KOPT-K1 (cell line): ENCODE results near the gene OSBPL2.

Source experiments
- H3K27ac ChIP-seq: fragments of 200-600 bp; sonication (generic); 2 replicates; pipeline ENCODE4 v1.5.1; 2016; ENCODE audit warnings: antibody characterized with exemption, mild to moderate bottlenecking, low read depth, low read length; ENCODE audit not compliant: poor library complexity, severe bottlenecking
- H3K36me3 ChIP-seq: fragments of 200-600 bp; sonication (generic); 2 replicates; pipeline ENCODE4 v1.5.1; 2017; ENCODE audit warnings: antibody characterized with exemption, mild to moderate bottlenecking, low read length, moderate library complexity; ENCODE audit not compliant: insufficient read depth
- H3K9me3 ChIP-seq: fragments of 200-600 bp; sonication (generic); 2 replicates; pipeline ENCODE4 v1.5.1; 2017; ENCODE audit warnings: antibody characterized with exemption, low read length, mild to moderate bottlenecking; ENCODE audit not compliant: insufficient read depth, poor library complexity, severe bottlenecking

OSBPL2 gene

DNA sequence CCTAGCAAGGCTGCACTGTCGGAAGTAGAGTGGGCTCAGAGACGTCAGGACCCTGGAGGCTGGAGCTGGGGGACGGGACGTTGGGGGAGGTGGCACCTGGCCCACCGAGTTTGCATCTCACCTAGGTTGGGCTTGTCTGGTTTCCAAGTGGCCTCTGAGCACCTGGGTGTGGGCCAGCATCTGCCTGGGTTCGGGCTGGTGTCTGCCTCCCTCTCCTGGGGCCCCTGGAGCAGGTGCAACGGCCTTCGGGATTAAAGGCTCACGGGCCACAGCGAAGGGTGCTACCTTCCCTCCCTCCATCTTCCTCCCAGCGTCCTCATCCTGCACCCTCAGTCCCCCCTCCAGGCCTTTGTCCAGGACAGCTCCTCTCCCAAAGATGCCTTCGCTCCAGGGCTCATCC lies 24.3 kb upstream of the OSBPL2 start:
- H3K36me3 ChIP-seq: no peaks in the 10 kb centered on the region
- H3K27ac ChIP-seq: no peak overlapping the region
- no peaks in the 10 kb centered on the region for H3K9me3 ChIP-seq

DNA sequence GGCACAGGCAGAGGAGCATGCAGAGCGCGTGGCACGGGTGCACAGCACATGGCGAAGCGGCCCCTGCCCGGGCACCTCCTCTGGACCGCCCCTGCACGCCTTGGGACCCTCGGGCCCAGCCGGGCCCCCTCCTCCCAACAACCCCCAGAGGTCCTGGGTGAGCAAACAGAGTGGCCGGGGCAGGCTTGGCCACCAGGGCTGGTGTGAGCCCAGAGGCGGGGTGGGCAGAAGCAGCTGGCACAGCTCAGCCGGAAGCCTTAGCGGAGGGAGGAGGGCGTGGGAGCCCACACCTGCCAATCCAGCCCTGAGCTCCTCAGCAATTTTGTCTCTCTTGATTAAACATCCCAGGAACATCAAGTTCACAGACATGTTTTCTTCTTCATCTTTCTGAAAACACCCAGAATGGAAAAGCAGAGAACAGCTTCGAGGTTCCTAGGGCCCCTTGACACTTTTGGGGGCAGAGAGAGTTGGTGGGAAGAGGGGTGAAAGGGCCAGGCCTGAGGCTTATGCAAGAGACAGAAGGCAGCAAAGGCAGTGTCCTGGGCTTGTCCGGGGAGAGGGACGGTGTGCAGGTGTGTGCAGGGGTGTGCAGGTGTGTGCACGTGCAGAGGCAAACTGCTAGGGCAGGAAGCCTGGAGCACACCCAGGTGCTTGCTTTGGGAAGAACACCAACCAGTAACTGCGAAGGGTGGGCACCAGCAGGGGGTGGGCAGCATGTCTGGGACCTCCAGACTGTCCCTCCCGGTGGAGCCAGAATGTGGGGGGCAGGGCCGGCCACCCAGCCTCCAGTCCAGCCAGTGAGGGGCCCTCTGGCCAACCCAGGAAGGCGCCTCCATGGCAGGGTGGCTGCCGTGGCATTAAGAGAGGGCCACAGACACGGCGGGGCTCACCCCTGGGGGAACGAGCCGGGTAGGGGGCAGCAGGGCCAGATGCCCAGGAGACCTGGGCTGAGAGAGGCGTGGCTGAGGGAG lies 23.0 kb upstream of the OSBPL2 start:
- H3K27ac ChIP-seq: no peak overlapping the region
- no peaks in the 10 kb centered on the region for H3K9me3 ChIP-seq
- no peaks in the 10 kb centered on the region for H3K36me3 ChIP-seq

DNA sequence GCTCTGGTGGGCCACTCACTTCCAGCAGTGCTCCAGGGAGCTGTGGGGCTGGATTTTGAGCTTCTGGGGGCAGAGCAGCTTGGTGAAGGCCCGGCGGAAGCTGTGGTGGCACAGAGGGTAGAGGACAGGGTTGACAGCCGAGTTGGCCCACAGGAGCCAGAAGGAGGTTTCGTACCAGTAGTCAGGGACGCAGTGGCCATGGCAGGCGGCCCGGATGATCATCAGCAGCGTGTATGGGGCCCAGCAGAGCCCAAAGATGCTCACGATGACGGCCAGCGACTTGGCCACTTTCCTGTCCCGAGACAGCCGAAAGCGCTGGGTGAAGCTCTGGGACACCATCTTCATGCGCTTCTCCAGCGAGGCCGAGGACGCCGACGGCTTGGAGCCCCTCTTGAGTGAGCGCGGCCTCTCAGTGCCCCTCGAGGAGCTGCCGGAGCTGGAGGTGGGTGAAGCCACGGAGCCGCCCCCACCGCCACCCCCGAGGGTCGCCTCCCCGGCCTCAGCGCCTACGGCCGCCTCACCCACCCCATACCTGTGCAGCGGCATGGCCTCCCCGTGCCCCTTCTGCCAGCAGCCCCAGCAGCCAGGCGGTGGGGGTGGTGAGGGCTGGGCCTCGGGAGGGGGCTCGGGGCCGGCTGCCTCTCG lies 22.2 kb upstream of the OSBPL2 start:
- H3K27ac ChIP-seq: no peak overlapping the region
- no peaks in the 10 kb centered on the region for H3K9me3 ChIP-seq
- no peaks in the 10 kb centered on the region for H3K36me3 ChIP-seq

DNA sequence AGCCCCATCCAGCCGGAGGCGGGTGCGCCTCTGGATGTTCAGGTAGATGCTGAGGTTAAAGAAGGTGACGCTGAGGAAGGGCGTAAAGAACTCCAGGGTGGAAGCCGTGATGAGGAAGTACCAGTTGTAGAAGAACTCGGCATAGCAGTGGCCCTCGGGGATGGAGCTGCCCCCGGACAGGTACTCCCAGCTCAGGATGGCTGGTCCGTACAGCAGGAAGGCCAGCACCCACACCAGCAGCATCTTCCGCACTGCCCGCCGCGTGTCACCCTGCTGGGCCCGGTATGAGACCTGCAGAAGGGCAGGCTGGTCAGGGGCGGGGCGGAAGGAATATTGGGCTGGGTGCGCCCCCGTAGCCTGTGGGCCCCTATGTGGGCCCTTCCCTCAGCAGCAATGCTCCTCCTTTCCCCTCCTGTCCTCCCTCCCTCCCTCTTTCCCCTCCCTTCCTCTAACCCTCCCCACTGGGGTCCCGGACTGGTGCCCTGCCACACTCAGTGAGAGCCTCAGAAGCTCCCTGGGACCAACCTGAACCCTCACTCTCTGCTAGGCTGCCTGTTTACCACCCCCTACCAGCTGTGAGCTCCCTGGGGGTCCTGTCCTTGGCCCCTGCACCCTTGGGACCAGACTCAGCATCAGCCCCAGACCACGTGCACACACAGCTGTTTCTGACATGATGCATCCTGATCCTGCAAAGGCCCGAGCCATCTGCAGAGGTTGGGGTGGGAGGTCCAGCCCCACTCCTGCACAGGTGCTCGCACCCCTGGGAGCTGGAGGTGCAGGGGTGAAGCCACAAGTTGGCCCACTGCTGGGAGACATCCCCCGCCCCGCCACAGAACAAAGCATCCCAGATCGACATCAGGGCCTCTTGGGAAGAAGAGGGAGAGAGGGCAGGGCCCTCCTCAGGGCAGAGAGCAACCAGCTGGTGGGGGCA lies 21.4 kb upstream of the OSBPL2 start:
- H3K27ac ChIP-seq: no peak overlapping the region

DNA sequence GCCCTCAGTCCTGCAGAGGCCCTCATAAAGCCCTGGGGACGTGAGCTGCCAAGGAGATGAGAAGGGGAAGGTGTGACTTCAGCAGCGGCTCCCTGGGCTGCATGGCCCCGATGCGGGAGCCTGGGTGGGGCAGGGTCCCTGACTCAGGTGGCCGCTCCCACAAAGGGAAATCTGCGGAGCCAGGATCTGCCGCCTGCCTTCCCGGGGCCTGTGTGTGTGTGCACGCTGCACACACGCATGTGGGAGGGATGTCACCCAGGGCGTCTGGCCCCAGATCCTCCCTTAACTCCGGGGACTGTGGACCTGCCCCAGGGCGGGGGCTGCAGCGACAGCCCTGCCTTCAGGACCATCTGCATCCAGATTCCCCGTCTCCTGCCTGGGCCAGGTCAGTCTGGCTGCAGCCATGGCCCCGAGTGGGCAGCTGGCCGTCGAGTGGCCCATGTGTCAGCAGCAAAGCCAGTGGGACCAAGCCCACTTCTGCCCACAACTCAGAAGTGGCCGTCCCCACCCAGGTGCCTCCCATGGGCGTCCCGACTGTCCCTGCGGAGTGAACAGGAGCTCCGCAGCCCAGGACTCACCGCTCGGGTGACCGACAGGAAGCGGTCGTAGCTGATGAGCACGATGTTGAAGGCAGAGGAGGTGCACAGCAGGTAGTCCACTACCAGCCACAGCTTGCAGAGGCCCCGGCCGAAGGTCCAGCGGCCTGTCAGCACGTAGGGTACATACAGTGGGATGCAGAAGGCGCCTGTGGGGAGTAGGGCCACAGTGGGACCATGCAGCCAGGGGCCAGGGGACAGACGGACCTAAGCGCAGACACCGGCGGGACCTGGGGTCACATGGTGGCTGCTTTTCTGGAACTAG lies 20.2 kb upstream of the OSBPL2 start:
- Histone ChIP-seq H3K36me3 (no peaks in the 10 kb centered on the region), H3K9me3 (no peaks in the 10 kb centered on the region), H3K27ac (no peak overlapping the region)

More for the DNA sequence above, 21.4 kb upstream of the OSBPL2 start:
- no peaks in the 10 kb centered on the region for H3K9me3 ChIP-seq
- no peaks in the 10 kb centered on the region for H3K36me3 ChIP-seq

DNA sequence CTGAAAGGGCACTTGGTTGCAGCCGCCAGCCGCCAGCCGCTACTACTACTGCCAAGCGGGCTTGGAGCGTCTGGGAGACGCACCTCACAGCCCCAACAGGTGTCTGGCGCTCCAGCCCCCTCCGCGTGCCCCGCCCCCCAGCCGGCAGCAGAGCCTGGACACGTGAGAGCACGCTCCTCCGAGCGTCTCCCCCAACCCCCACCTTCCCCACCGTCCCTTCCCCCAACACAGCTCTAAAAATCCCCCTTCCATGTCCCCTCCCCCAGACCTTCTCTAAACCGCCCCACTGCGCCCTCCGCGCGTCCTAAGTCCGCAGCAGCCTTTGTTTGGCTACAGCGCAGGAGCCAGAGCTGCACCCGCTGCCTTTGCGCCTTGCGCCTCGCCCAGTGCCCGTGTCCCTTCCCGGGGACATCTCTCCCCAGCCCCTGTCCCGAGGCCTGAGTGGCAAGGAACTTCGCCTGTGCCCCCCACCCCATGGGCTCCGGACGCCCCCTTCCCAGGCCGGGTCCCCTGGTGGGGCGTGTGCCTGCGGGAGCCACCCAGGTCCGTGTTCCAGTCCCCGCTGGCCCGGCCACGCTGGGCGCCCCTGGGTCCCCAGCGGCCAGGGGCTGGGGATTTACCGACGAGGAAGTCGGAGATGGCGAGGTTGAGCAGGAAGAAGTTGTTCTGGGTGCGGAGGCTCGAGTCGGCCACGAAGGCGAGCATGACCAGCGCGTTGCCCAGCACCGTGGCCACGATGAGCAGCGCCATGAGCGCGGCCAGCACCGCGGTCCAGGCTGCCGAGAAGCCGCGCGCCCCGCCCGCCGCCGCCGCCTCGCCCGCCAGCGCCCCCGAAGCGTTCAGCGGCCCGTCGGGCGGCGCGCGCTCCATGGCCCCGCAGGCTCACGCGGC lies 19.0 kb upstream of the OSBPL2 start:
- Histone ChIP-seq H3K36me3 (no peaks in the 10 kb centered on the region), H3K27ac (no peak overlapping the region), H3K9me3 (no peaks in the 10 kb centered on the region)

DNA sequence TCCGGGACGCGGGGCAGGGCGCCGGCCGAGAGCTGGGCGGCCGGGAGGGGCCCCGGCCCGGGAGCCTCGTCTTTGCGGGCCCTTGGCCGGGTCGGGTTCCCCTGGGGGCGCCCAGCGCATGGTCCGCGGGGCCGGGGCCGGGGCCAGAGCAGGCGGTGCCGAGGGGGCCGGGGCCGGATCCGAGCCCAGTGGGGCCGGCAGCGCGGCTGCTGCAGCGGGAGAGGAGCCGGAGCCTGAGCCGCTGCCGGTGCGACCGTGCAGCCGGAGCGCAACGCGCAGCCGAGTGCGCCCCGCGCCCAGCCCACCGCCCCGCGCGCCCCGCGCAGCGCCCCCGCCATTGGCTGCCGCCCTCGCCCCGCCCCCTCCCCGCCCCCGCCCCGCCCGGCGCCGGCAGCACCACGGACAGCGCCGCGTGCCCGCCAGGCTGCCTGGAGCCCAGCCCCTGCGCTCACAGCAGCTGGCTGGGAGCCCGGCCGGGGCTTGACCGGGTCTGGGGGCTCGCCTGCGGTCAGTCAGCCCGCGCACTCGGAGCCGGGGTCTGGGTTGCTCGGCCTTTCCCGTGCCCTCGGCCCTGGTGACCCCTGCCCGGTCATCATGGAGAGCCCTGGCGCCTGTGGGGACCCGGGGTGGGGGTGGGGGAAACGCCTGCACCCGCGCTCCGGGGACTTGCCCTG lies 18.2 kb upstream of the OSBPL2 start, which contains the start of gene HRH3:
HRH3 (minus strand) TSS at position 287 of the 674 bp plus-strand sequence. CDS start 308 bp downstream, outside the sequence.
- Histone ChIP-seq H3K36me3 (no peaks in the 10 kb centered on the region), H3K27ac (no peak within 1 kb of the TSS), H3K9me3 (no peaks in the 10 kb centered on the region)

DNA sequence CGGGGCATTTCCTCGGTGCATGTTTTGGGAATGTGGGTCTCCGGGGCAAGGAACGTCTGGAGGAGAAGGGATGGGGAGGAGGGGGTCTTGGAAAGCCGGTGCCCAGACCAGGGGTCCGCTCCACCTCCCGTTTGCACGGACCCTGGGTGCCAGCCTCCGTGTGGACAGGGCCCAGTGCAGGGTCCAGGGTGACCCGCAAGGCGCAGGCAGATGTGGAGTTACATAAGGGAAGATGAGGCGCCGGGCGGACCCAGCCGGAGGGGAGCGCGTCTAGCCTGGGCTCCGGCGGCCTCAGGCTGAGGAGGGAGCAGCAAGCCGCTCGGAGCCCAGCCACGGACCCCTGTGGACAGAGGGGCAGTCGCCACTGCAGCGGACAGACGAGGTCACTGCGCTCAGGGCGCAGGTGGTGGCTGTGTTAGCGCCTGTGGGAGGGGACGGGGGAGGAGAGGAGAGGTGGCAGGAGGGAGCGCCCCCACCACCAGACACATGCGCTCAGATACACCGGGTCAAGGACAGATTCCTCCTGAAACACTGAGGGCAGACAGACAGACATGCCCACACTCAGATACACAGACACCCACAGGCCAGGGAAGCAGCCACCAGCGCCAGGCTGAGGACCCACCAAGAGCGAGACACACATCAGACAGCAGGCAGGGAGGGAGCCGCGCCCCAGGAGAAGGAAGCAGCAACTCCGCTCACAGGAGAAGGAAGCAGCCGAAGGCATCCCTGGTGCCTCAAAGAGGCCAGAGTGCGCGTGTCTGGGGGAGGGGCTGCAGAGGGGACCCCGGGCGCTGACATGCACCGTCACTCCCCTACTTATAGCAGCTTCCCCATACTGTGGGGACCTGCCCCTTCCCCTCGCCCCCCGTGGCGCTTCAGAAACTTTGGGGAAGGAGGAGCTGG lies 17.4 kb upstream of the OSBPL2 start:
- Histone ChIP-seq H3K27ac (no peak overlapping the region), H3K9me3 (no peaks in the 10 kb centered on the region), H3K36me3 (no peaks in the 10 kb centered on the region)

DNA sequence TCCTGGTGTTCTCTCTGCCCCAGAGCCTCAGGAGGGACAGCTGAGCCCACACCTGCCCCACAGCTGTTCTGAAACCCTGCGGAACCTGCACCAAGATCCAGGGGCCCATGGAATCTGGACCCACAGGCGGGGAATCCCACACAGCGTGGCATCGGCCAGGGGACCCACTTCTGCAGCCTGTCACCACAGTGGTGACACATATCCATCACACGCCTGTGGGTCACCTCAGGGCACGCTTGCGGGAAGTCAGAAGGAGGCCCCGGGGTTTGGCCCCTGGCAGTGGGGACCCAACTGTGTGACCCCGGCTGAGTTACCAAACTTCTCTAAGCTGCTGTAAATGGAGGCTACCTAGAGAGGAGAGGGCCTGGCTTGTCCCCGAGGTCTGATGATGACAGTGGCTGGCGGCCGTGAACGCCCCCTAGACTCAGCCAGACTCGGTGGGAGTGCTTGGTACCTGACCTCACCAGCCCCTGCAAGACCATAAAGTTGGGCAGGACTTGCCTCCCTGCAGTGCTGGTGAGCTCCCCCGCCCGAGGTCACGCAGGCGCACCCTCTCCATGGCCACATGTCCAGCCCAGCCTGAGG lies 16.0 kb upstream of the OSBPL2 start:
- H3K9me3 ChIP-seq: no peaks in the 10 kb centered on the region
- H3K36me3 ChIP-seq: no peaks in the 10 kb centered on the region
- no peak overlapping the region for H3K27ac ChIP-seq

DNA sequence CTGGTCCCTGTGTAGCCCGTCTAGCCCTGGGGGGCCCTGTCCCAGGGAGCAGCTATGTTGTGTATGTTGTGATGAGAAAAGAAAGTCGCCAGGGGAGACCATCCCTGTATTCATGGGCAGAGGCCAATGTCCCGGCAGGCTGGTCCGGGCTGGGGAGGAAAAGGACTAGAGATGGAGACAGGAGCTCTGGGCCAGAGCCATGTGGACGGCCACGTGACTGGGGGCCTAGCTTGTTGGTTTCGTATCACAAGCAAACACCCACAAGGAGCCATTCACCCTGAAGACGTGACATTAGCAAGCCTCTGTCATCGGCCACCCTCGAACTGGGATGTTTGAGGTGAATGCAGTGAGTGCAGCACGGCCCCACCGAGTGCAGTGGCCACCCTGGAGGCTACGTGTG lies 15.3 kb upstream of the OSBPL2 start:
- Histone ChIP-seq H3K36me3 (no peaks in the 10 kb centered on the region), H3K27ac (no peak overlapping the region), H3K9me3 (no peaks in the 10 kb centered on the region)

DNA sequence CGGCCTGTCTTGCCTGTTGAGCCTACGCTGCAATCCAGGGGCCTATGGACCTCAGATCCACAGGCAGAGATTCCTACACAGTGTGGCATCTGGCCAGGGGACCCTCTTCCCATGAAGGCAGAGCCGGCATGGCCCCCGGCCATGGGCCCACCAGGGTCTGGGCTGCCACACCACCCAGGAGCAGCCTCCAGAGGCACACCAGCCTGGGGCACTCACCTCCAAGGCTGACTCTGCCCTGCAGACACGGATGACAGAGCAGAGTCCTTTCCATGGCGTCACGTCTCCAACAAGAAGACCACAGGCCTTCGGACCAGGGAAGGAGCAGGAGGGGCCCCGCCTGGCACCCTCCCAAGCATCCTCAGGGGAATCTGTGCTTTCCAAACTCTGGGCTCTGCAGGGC lies 14.8 kb upstream of the OSBPL2 start:
- Histone ChIP-seq H3K27ac (no peak overlapping the region), H3K36me3 (no peaks in the 10 kb centered on the region), H3K9me3 (no peaks in the 10 kb centered on the region)
